Right cardiac atrium (tissue), 5 donors: ENCODE results near the gene TSACC. TPM values are rescaled to one million over a fixed set of nuclear protein-coding genes. Genes with fewer than 3 reads are reported as not detected.
"Not testable (repeated sequence)": the region's sequence is repeated elsewhere in the genome, so short reads cannot be mapped to it uniquely, and the experiment has no call there.

Experiments
- ATAC-seq, 2 donors: fragments of 200-7000 bp; cut with Tn5 transposase; one replicate each; pipeline versions ENCODE4 v1.8.0 to v1.9.1; 2020; ENCODE audit warnings: moderate library complexity in 2 of 2, mild to moderate bottlenecking in 1 of 2
- DNase-seq, 3 donors: peaks; one replicate each; pipeline ENCODE4 v3.0.0-alpha.2; 2020
- H3K27ac ChIP-seq: one replicate; pipeline ENCODE4 v1.5.1; 2013; ENCODE audit warnings: mild to moderate bottlenecking, low read length, control low read depth, moderate library complexity
- H3K27me3 ChIP-seq: one replicate; pipeline ENCODE4 v1.6.1; 2013; ENCODE audit not compliant: control insufficient read depth, insufficient read depth
- H3K4me1 ChIP-seq: one replicate; pipeline ENCODE4 v1.6.1; 2013; ENCODE audit warnings: low read length; ENCODE audit not compliant: control insufficient read depth, insufficient read depth
- H3K4me3 ChIP-seq: one replicate; pipeline ENCODE4 v1.5.1; 2013; ENCODE audit warnings: low read length, control low read depth
- H3K9me3 ChIP-seq: one replicate; pipeline ENCODE4 v1.6.1; 2013; ENCODE audit warnings: low read length; ENCODE audit not compliant: control insufficient read depth
- WGBS: extraction: QIAGEN DNeasy Blood & Tissue Kit; methylation state at CpG from one replicate; pipeline ENCODE4 v1.1.7; 2013; 5-methylcytosine and 5-hydroxymethylcytosine counted together
- intact Hi-C, 4 donors: fragments of 100-400 bp; cut with DNase I; formaldehyde crosslinking; loops; one replicate each; pipeline versions ENCODE4 v1.11.0 to v1.14.0; 2022 to 2023
- polyA plus RNA-seq: library from polyadenylated mRNA; stranded (reverse); fragments of 200-250 nt; gene quantifications from one replicate; pipeline ENCODE4 v1.2.3, GENCODE V29; 2013
- total RNA-seq, 4 donors: library from RNA; stranded (reverse); fragmentation: NEBNext Ultra II Directional; extraction: Animal tissue kit (Norgen Biotek cat#: 25700); gene quantifications; one replicate each; pipeline ENCODE4 v1.2.1, GENCODE V29; 2021
- donor health status: healthy with polysubstance abuse.
- donor health status: DM: no; HTN: yes; CAD: no.
- donor health status: DM: no; HTN: no; CAD: no.
- donor health status: DM: no; HTN: yes; CAD: no; lungs with severe emphysema.
- donor health status: DM: yes; HTN: yes; CAD: no.

The TSACC gene
- total and polyA plus RNA-seq, 5 donors: 0.38 TPM; not detected in 4

DNA sequence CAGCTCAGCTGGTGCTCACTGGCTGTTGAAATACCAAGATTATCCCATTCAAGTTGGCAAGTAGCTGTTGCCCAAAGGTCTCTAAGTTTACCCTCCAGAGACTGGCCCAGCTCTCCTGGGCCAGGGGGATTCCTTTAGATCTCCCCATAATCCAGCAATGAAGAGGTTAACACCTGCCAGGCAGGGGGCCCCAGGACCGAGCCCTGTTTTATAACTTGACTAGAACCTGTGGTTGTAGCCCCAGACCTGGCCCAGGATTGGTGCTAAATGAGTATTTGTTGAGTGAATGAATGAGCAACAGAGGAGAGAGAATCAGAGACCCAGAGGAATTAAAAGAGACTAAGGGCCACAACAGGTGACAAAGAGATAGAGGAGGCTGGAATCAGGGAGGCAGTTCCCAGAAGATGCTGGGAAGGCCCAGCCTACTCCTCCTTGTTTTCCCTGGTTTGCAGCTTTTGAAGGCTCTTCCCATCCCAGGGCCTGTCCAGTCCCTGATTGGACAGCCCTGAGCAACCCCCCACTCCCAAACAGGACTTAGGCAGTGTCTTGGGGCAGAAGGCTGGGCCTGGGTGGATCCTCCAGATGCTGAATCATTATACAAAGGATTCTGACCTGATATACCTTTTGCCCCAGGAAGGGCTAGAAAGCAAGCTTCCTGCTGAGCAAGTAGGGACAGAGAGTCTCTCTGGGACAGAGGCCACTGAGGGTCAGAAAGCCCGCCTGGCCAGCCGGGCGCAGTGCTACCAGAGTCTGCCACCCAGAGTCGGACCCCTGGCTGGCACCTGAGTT lies 28.2 kb downstream of the TSACC start:
- H3K27me3 ChIP-seq: no peaks in the 10 kb centered on the region
- WGBS: 87% methylated on average over 5 of the region's 5 CpGs
- intact Hi-C loops: no loop called here
- H3K4me3 ChIP-seq: no peak overlapping the region
- no peak for ATAC-seq
- no peaks in the 10 kb centered on the region for H3K9me3 ChIP-seq
- no peaks in the 10 kb centered on the region for H3K4me1 ChIP-seq
- H3K27ac ChIP-seq: no peak overlapping the region
- DNase-seq: no peak

DNA sequence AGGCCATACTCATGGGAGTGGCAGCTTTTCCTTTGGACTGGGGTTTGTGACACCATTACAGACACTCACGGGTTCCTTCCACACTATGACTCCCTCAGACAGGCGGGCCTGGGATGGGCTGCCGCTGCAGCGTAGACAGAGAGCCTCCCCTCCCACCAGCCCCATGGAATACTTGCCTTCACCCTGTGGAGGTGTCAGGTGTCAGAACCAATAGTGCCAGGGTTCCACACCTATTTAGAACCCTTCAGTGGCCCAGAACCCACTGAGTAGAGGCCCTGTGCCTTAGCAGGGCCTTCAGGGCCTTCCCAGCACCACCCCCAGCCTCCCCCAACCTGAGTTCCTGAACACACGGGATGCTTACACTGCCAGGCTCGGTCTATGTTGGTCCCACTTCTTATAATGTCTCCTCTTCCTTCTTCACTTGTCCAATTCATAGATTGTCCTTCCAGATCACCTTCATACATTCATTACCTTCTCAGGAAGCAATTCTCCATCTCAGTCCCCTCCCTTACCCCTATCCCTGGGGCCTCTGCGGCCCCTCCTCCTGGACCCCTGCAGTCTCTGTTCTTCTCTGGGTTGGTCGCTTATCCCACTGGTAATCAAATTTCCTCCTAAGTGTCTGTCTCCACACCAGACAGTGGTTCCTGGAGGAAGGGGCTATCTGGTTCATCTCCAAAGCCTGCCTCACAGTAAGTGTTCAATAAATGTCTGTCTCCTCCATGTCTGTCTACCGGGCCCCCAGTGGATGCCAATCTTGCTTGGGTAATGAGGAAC lies 29.2 kb downstream of the TSACC start:
- Histone ChIP-seq H3K4me3 (no peak overlapping the region), H3K9me3 (no peaks in the 10 kb centered on the region), H3K4me1 (no peaks in the 10 kb centered on the region), H3K27me3 (no peaks in the 10 kb centered on the region), H3K27ac (no peak overlapping the region)
- no peak for ATAC-seq
- DNase-seq: no peak
- WGBS: 72% methylated on average over 9 of the region's 9 CpGs
- intact Hi-C loops: no loop called here

DNA sequence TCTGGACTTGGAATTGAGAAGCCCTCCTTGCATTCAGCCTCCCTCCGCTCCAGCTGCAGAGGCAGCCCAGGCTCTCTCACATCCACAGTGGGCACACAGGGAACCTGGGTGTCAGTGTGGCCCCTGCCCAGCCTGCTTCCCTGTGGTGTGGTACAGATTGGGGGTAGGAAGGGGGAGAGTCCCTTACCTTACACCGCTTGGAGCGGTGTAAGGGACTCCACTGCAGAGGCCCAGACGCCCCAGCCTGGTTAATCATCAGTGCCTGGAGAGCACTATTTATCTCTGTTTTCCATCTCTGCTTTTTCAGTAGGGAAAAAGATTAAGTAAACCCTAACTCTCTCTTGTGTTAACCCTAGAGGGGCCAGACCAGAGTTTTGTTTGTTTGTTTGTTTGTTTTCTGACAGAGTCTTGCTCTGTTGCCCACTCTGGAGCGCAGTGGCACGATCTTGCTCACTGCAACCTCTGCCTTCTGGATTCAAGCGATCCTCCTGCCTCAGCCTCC lies 29.9 kb downstream of the TSACC start:
- 88% methylated on average over 7 of the region's 7 CpGs for WGBS
- H3K27me3 ChIP-seq: no peaks in the 10 kb centered on the region
- intact Hi-C loops: no loop called here
- no peaks in the 10 kb centered on the region for H3K4me1 ChIP-seq
- DNase-seq (no peak), ATAC-seq (no peak)
- H3K9me3 ChIP-seq: no peaks in the 10 kb centered on the region
- no peak overlapping the region for H3K27ac ChIP-seq
- no peak overlapping the region for H3K4me3 ChIP-seq

DNA sequence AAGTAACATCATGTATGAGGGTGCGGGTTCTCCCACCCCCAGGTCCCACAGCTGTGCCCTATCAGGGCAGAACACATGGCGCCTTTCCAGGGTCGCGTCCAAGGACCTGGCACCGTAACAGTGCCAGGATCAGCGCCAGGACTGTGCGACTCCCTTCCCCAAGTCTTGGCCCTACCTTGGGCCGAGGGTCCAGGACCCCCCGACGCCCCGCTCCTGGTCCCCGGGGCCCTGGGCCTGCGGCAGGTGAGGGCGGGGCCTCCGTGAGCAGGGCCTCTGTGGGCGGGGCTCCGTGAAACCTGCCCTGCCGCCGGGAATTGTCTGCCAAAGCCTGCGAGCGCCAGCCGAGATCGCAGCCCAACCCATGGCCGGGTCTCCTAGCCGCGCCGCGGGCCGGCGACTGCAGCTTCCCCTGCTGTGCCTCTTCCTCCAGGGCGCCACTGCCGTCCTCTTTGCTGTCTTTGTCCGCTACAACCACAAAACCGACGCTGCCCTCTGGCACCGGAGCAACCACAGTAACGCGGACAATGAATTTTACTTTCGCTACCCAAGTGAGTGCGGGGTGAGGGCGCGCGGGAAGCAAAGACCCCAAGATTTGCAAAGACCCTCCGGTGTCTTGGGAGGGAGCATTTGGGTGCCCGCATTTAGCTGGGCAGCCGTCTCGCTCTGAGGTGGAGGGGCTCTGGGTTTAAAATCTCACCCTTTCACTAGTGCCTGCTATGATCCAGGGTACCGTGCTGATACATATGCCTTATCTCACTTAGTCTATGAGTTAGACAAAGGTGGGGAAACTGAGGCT lies 30.8 kb downstream of the TSACC start, which contains the start of gene RHBG:
Gene RHBG, plus strand, starts transcription at position 323 of the 796 bp plus-strand sequence. Its CDS starts 39 bp downstream, at position 362.
- peaks cover 2% of the 10 kb centered on the region for H3K4me1 ChIP-seq
- no peak within 1 kb of the TSS for H3K27ac ChIP-seq
- WGBS: 9% methylated on average over 48 of the region's 48 CpGs
- no peaks in the 10 kb centered on the region for H3K9me3 ChIP-seq
- ATAC-seq: peak; percentile 46 to 48
- no peaks in the 10 kb centered on the region for H3K27me3 ChIP-seq
- intact Hi-C loops: no loop called here
- H3K4me3 ChIP-seq: peak within 1 kb of the TSS; percentile 7
- DNase-seq: peak; percentile 31 to 74 (median 72)

DNA sequence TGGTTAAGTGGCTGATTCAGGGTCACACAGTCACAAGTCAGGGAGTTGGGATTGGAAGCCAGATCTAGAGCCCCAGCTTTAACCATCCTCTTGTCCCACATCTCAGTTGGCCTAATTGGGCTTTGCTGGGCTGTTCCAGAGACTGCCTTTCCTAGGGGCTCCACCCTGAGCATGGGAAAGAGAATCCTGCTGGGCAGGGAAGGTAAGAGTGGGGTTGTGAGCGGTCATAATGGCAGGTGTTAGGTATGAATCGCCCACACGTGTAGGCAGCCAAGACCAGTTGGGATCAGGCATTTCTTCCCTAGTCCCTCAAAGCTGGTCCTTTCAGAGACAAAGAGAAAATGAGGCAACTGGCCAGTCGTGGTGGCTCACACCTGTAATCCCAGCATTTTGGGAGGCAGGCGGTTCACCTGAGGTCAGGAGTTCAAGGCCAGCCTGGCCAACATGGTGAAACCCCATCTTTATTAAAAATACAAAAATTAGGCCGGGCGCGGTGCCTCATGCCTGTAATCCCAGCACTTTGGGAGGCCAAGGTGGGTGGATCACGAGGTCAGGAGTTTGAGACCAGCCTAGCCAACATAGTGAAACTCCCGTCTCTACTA lies 31.5 kb downstream of the TSACC start:
- ATAC-seq, DNase-seq, H3K27me3 ChIP-seq, H3K4me3 ChIP-seq, H3K4me1 ChIP-seq, H3K9me3 ChIP-seq, H3K27ac ChIP-seq, intact Hi-C loops: not testable (repeated sequence)
- WGBS: 91% methylated on average over 10 of the region's 10 CpGs

DNA sequence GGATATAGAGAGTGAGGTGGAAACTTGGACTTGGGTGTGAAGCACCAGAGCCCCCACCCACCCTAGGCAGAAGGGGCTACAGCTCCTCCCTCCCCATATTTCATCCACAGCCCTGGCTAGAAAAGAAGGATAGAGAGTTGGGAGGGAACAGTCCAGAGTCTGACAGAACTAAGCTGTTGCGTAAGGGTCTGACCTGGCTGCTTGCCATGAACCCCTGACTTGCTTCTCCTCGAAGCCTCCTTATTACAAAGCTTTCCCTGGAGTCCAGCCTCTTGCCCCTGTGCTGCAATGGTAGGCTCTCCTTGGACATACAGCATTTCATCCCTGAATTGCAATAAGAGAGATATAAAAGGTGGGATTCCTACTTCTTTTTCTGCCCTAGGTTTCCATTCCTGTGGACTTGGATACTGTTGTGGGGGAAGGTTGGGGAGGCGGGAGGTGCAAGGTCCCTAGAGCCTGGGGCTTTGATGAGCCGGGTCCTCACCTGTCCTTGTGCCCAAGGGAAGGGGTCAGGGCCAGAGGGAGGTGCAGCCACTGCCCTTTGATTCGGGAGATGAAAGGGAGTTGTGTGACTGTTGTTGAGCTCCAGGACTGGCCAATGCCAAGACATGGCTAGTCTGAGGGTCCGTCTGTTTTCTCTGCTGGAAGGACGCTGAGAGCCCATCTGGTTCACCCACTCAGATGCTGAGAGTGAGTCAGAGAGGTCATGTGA lies 33.4 kb downstream of the TSACC start:
- no peaks in the 10 kb centered on the region for H3K9me3 ChIP-seq
- no peak overlapping the region for H3K27ac ChIP-seq
- peaks cover 2% of the 10 kb centered on the region for H3K4me1 ChIP-seq
- intact Hi-C loops: no loop called here
- no peak overlapping the region for H3K4me3 ChIP-seq
- 43% methylated on average over 7 of the region's 7 CpGs for WGBS
- no peaks in the 10 kb centered on the region for H3K27me3 ChIP-seq
- peak; percentile 72 to 86 (median 79) for DNase-seq
- no peak for ATAC-seq

DNA sequence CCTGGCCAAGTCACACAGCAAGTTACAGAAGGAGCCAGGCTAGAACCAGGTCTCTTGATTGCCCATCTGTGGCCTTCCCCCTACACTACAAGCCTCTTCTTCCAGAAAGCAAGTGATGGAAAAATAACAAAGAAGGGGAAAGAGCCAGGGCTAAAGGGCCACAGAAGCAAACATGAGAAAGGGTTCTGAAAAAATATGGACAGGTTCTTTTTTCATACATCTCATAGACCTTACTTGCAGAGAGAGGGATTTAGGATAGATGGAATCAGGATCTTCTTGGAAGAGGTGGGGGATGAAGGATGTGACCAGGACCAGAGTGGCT lies 33.9 kb downstream of the TSACC start:
- ATAC-seq (no peak), DNase-seq (no peak)
- Histone ChIP-seq H3K27me3 (no peaks in the 10 kb centered on the region), H3K4me1 (peaks cover 2% of the 10 kb centered on the region), H3K9me3 (no peaks in the 10 kb centered on the region), H3K4me3 (no peak overlapping the region), H3K27ac (no peak overlapping the region)
- intact Hi-C loops: no loop called here

DNA sequence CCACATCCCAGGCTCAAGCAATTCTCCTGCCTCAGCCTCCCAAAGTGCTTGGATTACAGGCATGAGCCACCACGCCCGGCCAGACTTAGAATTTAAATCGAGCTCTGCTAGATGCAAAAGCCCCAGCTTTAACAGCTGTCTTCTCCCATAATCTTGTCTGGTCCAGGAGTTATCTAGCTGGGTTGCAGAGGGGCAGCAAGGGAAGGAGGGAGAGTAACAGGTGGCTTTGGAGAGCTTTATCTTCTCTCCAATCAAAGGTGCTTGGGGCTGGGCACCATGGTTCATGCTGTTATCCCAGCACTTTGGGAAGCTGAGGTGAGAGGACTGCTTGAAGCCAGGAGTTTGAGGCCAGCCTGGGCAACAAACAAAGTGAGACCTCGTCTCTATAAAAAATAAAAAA lies 34.5 kb downstream of the TSACC start:
- Histone ChIP-seq H3K4me3 (no peak overlapping the region), H3K27me3 (no peaks in the 10 kb centered on the region), H3K4me1 (peaks cover 2% of the 10 kb centered on the region), H3K9me3 (no peaks in the 10 kb centered on the region), H3K27ac (no peak overlapping the region)
- DNase-seq (no peak), ATAC-seq (no peak)
- intact Hi-C loops: no loop called here
- WGBS: 67% methylated on average over 4 of the region's 4 CpGs

DNA sequence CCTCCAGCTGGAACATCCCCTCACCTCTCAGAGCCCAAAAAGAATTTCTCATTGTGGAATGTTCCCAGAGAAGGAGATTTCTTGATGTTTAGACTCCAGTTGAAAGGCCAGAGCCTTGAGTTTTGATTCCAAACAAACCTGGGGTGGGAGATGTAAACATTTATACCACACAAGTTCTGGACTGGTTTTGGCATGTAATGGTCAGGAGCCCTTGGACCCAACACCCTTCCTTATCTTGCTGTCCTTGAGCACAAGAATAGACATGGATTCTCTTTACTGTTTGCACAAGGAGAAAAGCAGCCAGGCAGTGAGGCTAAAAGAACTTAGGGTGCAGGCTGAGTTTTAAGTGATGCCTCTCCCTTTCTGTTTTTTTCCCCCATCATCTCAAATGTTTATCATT lies 35.2 kb downstream of the TSACC start:
- peaks cover 2% of the 10 kb centered on the region for H3K4me1 ChIP-seq
- no peaks in the 10 kb centered on the region for H3K27me3 ChIP-seq
- intact Hi-C loops: no loop called here
- DNase-seq: no peak
- no peak for ATAC-seq
- H3K27ac ChIP-seq: no peak overlapping the region
- no peaks in the 10 kb centered on the region for H3K9me3 ChIP-seq
- no peak overlapping the region for H3K4me3 ChIP-seq

DNA sequence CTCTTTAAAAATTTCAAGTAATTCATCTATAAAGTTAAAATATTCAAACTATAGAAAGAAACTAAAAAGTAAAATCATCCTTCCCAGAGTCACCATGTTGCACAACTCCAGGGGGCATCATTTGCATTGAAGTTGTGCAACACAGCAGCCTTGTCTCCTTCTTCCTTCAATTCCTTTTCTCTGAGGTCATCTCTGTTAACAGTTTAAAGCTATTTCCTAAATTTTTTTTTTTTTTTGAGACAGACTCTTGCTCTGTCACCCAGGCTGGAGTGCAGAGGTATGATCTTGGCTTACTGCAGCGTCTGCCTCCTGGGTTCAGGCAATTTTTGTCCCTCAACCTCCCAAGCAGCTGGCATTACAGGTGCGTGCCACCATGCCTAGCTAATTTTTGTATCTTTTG lies 37.8 kb downstream of the TSACC start:
- Histone ChIP-seq H3K9me3 (no peaks in the 10 kb centered on the region), H3K27ac (no peak overlapping the region), H3K4me3 (no peak overlapping the region), H3K4me1 (peaks cover 2% of the 10 kb centered on the region), H3K27me3 (no peaks in the 10 kb centered on the region)
- ATAC-seq (no peak), DNase-seq (no peak)
- WGBS: 93% methylated on average over 2 of the region's 2 CpGs
- intact Hi-C loops: no loop called here
